ENCODE measurements around the gene MAGI1.

DNA sequence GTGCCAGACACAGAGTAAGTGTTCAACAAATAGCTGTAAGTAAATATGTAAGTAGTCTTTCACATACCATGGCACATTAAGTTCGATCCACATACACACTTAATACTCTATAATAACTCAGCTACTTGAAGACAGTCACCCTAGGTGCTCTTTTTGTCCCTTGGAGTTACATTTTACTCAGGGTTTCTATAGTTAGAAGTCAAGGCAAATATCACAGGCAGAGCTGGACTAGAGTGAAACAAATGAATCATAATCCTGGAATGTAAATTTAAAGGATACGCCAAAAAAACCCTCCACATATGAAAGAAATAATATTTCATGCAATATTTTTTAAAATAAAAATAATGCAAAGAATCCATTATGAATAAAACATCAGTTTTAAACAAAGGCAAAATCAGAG is 461.8 kb downstream of the MAGI1 start:
- TF ChIP-seq GATA3 (IDR thresholded peaks at IDR 0.05; ENCODE audit: low read depth, low read length) (no peak), GATA2 (IDR thresholded peaks at IDR 0.05; ENCODE audit: low read depth, low read length) (no peak)

Data from SH-SY5Y (cell line).